Tibial nerve (tissue), 4 donors: ENCODE results near the gene LRIT1.

Experiments
- EP300 ChIP-seq, 2 donors: sonication (generic); formaldehyde crosslinking; IDR thresholded peaks; one replicate each; pipeline ENCODE4 v1.6.1; 2017; ENCODE audit warnings: antibody characterized with exemption in 2 of 2, mild to moderate bottlenecking in 1 of 2
- TF ChIP-seq, protein P1 (sequence below), 5 experiments: fragments of 200-600 bp in 3 of 5; fragments of 450-650 bp in 2 of 5; sonication (generic) in 3 of 5; IDR thresholded peaks; one replicate each; pipeline ENCODE4 v1.5.1; 2016 to 2019; ENCODE audit warnings: antibody characterized with exemption in 5 of 5, mild to moderate bottlenecking in 3 of 5, moderate library complexity in 2 of 5

DNA sequence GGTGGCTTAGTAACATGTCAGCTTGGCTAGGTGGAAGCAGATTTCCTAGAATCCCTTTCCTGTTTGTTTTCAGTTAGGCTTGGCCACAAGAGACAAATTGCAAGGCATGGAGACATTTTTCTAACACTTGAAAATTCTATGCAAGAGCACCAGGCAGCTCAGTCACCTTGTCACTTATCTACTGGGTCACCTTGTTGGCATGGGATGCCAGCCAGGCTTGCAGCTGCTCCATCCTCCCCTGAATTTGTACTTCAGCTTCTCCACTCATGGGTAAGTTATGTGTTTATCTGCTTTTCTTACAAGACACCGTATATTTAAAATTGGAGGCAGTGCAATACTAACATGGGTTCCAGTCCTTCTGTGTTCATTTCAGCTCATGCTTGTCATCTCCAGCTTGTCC lies 46.8 kb upstream of the LRIT1 start:
- no peak for TF ChIP-seq EP300 (IDR thresholded peaks at IDR 0.05)
- TF ChIP-seq, protein P1, sequence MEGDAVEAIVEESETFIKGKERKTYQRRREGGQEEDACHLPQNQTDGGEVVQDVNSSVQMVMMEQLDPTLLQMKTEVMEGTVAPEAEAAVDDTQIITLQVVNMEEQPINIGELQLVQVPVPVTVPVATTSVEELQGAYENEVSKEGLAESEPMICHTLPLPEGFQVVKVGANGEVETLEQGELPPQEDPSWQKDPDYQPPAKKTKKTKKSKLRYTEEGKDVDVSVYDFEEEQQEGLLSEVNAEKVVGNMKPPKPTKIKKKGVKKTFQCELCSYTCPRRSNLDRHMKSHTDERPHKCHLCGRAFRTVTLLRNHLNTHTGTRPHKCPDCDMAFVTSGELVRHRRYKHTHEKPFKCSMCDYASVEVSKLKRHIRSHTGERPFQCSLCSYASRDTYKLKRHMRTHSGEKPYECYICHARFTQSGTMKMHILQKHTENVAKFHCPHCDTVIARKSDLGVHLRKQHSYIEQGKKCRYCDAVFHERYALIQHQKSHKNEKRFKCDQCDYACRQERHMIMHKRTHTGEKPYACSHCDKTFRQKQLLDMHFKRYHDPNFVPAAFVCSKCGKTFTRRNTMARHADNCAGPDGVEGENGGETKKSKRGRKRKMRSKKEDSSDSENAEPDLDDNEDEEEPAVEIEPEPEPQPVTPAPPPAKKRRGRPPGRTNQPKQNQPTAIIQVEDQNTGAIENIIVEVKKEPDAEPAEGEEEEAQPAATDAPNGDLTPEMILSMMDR (IDR thresholded peaks at IDR 0.05), result no peak
